GM23248 (cell line): Measurements from ENCODE around the gene MECP2. TPM values are rescaled to one million over a fixed set of nuclear protein-coding genes. Genes with fewer than 3 reads are reported as not detected.
A peak's percentile ranks its signal among the peaks of the same experiment; 100 is the strongest.

Experiments used
- DNase-seq: peaks from one replicate; pipeline ENCODE4 v3.0.0-alpha.2; 2015
- H2AFZ ChIP-seq: fragments of 200-600 bp; sonication (generic); 2 replicates; pipeline ENCODE4 v1.6.1; 2016; ENCODE audit warnings: antibody characterized with exemption
- H3F3A ChIP-seq: fragments of 200-600 bp; sonication (generic); 2 replicates; pipeline ENCODE4 v1.6.1; 2016; ENCODE audit warnings: mild to moderate bottlenecking, antibody characterized with exemption, mixed run types; ENCODE audit not compliant: insufficient read depth
- H3K27ac ChIP-seq: fragments of 200-600 bp; sonication (generic); 2 replicates; pipeline ENCODE4 v1.5.1; 2016; ENCODE audit warnings: mild to moderate bottlenecking
- H3K27me3 ChIP-seq: fragments of 200-600 bp; sonication (generic); replicated peaks from 2 replicates; pipeline ENCODE4 v1.6.1; 2016; ENCODE audit warnings: mild to moderate bottlenecking; ENCODE audit not compliant: insufficient read depth
- H3K36me3 ChIP-seq: fragments of 200-600 bp; sonication (generic); 2 replicates; pipeline ENCODE4 v1.6.1; 2016; ENCODE audit warnings: low read depth, mild to moderate bottlenecking
- H3K4me1 ChIP-seq: fragments of 200-600 bp; sonication (generic); 2 replicates; pipeline ENCODE4 v1.6.1; 2016; ENCODE audit warnings: mild to moderate bottlenecking; ENCODE audit not compliant: insufficient read depth
- H3K4me2 ChIP-seq: fragments of 200-600 bp; sonication (generic); one replicate; pipeline ENCODE4 v1.6.1; 2016; ENCODE audit warnings: mild to moderate bottlenecking; ENCODE audit not compliant: unreplicated experiment
- H3K4me3 ChIP-seq: fragments of 200-600 bp; sonication (generic); 2 replicates; pipeline ENCODE4 v1.5.1; 2016; ENCODE audit warnings: mild to moderate bottlenecking
- H3K79me2 ChIP-seq: fragments of 200-600 bp; sonication (generic); 2 replicates; pipeline ENCODE4 v1.6.1; 2016; ENCODE audit warnings: mild to moderate bottlenecking; ENCODE audit not compliant: insufficient read depth
- H3K9ac ChIP-seq: fragments of 200-600 bp; sonication (generic); 2 replicates; pipeline ENCODE4 v1.6.1; 2016; ENCODE audit warnings: mild to moderate bottlenecking
- H3K9me2 ChIP-seq: fragments of 200-600 bp; sonication (generic); 2 replicates; pipeline ENCODE4 v1.6.1; 2016; ENCODE audit warnings: mixed run types, mild to moderate bottlenecking, moderate library complexity; ENCODE audit not compliant: insufficient read depth
- H3K9me3 ChIP-seq: fragments of 200-600 bp; sonication (generic); one replicate; pipeline ENCODE4 v1.6.1; 2017; ENCODE audit warnings: low read depth
- H4K20me1 ChIP-seq: fragments of 200-600 bp; sonication (generic); 2 replicates; pipeline ENCODE4 v1.6.0; 2016; ENCODE audit not compliant: insufficient read depth
- EZH2 ChIP-seq: fragments of 200-600 bp; sonication (generic); IDR thresholded peaks from 2 replicates; pipeline ENCODE4 v1.6.1; 2018; ENCODE audit warnings: antibody characterized with exemption, mild to moderate bottlenecking; ENCODE audit not compliant: insufficient read depth, poor library complexity, severe bottlenecking
- EZH2phosphoT487 ChIP-seq: fragments of 200-600 bp; sonication (generic); IDR thresholded peaks from 2 replicates; pipeline ENCODE4 v1.6.1; 2018; ENCODE audit warnings: antibody characterized with exemption, moderate library complexity, mild to moderate bottlenecking, low read depth; ENCODE audit not compliant: insufficient read depth
- WGBS, 2 experiments: methylation state at CpG; one replicate each; pipeline ENCODE4 v1.1.6; 2015 to 2017; ENCODE audit warnings: low lambda C conversion rate in 2 of 2, low coverage in 1 of 2; ENCODE audit errors: missing lambda C conversion rate in 2 of 2; 5-methylcytosine and 5-hydroxymethylcytosine counted together
- in situ Hi-C: fragments of 300-500 bp; cut with MboI; formaldehyde crosslinking; loops from 2 replicates; pipeline ENCODE4 v1.15.0; 2020
- polyA plus RNA-seq: library from polyadenylated mRNA; unstranded; fragments of >200 nt; fragmentation: Nextera tagmentation; extraction: Ambion mirVana; gene quantifications from 2 replicates; pipeline ENCODE4 v1.2.1, GENCODE V29; 2016
- total RNA-seq: library from RNA; depleted of rRNA; stranded (reverse); fragments of >200 nt; shearing (Covaris generic); gene quantifications from 2 replicates; pipeline ENCODE4 v1.2.3, GENCODE V29; 2014

Gene MECP2
- total and polyA plus RNA-seq, 2 experiments from 2014 or later, result 10.3 to 16.5 TPM

GRCh38 chrX:154018518-154019060, 78.9 kb downstream of the MECP2 start:
- WGBS, 2 experiments, result 36 to 39% methylated on average over 5 to 10 of the region's 15 CpGs
- no peaks in the 10 kb centered on the region for H3K36me3 ChIP-seq
- peak overlapping the region; percentile 84 for H3K27ac ChIP-seq
- H3F3A ChIP-seq, result peaks cover 12% of the 10 kb centered on the region; the same call in 1 of the 2 replicates
- DNase-seq, result no peak
- H4K20me1 ChIP-seq, result no peaks in the 10 kb centered on the region
- H3K27me3 ChIP-seq, result no peaks in the 10 kb centered on the region
- peak overlapping the region; percentile 85 for H3K4me2 ChIP-seq
- in situ Hi-C loops, result no loop called here
- H2AFZ ChIP-seq, result no peak overlapping the region
- peak overlapping the region; percentile 92 for H3K9ac ChIP-seq
- H3K9me3 ChIP-seq, result no peaks in the 10 kb centered on the region
- H3K79me2 ChIP-seq, result peaks cover 30% of the 10 kb centered on the region
- H3K4me1 ChIP-seq, result peaks cover 20% of the 10 kb centered on the region
- H3K9me2 ChIP-seq, result no peaks in the 10 kb centered on the region
- no peak for TF ChIP-seq EZH2phosphoT487
- TF ChIP-seq EZH2, result no peak
- peak overlapping the region; percentile 74 for H3K4me3 ChIP-seq

GRCh38 chrX:154017766-154018517, 79.6 kb downstream of the MECP2 start:
- no peak for DNase-seq

DNA sequence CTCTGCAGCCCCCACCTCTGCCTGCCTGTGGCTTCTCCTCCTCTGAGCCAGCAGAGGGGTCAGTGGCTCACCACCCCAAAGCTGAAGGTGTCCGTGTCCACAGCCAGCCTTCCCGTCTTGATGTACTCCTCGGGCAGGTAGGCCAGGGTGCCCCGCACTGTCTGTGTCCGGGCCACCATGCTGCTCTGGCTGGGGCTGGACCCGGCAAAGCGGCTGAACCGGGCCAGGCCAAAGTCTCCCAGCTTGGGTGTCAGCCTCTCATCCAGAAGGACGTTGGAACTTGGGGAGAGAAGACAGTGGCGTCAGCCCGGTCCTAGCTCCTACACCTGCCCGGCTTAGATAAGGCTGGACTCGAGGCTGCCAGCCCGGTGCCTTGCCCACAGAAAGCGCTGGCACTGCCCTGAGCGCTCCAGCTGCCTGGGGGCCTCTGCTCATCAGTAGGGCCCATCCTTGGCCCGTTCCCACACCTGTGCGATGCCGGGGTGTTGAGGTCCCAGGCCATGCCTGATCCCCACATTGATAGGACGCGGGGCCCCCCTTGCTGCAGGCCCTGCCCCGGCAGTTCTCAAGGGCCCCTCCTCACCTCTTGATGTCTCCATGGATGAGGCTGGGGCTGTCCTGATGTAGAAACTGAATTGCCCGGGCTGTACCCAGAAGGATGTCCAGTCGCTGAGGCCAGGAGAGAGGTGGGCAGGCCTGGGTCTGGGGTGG, 81.0 kb downstream of the MECP2 start:
- in situ Hi-C loops, result no loop called here
- Histone ChIP-seq H3K4me2 (no peak overlapping the region), H3K27me3 (no peaks in the 10 kb centered on the region), H3K36me3 (no peaks in the 10 kb centered on the region), H2AFZ (no peak overlapping the region), H3K9me3 (no peaks in the 10 kb centered on the region), H3K27ac (no peak overlapping the region), H3F3A (peaks cover 3% of the 10 kb centered on the region; the same call in 1 of the 2 replicates), H3K4me3 (no peak overlapping the region), H3K4me1 (peaks cover 12% of the 10 kb centered on the region), H3K79me2 (peaks cover 26% of the 10 kb centered on the region), H3K9ac (no peak overlapping the region), H3K9me2 (no peaks in the 10 kb centered on the region), H4K20me1 (no peaks in the 10 kb centered on the region)
- no peak for DNase-seq
- 57 to 62% methylated on average over 3 to 15 of the region's 24 CpGs for WGBS, 2 experiments
- TF ChIP-seq EZH2 (no peak), EZH2phosphoT487 (no peak)

More at GRCh38 chrX:154017766-154018517, 79.6 kb downstream of the MECP2 start:
- H3K9me3 ChIP-seq, result no peaks in the 10 kb centered on the region
- H4K20me1 ChIP-seq, result no peaks in the 10 kb centered on the region
- H3K27me3 ChIP-seq, result no peaks in the 10 kb centered on the region
- peaks cover 26% of the 10 kb centered on the region for H3K79me2 ChIP-seq
- peak overlapping the region; percentile 92 for H3K9ac ChIP-seq
- no peak overlapping the region for H3K27ac ChIP-seq
- H3K9me2 ChIP-seq, result no peaks in the 10 kb centered on the region
- H3K4me3 ChIP-seq, result peak overlapping the region; percentile 74; the same call in 1 of the 2 replicates
- TF ChIP-seq EZH2, result no peak
- TF ChIP-seq EZH2phosphoT487, result no peak
- peak overlapping the region; percentile 85 for H3K4me2 ChIP-seq
- no peaks in the 10 kb centered on the region for H3K36me3 ChIP-seq
- 82 to 90% methylated on average over 11 to 23 of the region's 26 CpGs for WGBS, 2 experiments
- peaks cover 20% of the 10 kb centered on the region for H3K4me1 ChIP-seq
- in situ Hi-C loops, result no loop called here
- no peak overlapping the region for H2AFZ ChIP-seq
- H3F3A ChIP-seq, result peaks cover 12% of the 10 kb centered on the region; the same call in 1 of the 2 replicates

GRCh38 chrX:154015581-154016264, 81.8 kb downstream of the MECP2 start:
- Histone ChIP-seq H3K27me3 (no peaks in the 10 kb centered on the region), H3K4me2 (no peak overlapping the region), H4K20me1 (no peaks in the 10 kb centered on the region), H3K79me2 (peaks cover 26% of the 10 kb centered on the region), H3K4me1 (peaks cover 4% of the 10 kb centered on the region), H3K4me3 (no peak overlapping the region), H3K27ac (no peak overlapping the region), H3K9me3 (no peaks in the 10 kb centered on the region), H3K9ac (no peak overlapping the region), H3K36me3 (no peaks in the 10 kb centered on the region), H3F3A (no peaks in the 10 kb centered on the region), H2AFZ (no peak overlapping the region), H3K9me2 (no peaks in the 10 kb centered on the region)
- DNase-seq, result no peak
- WGBS, 2 experiments, result 40 to 70% methylated on average over 5 to 14 of the region's 16 CpGs
- in situ Hi-C loops, result no loop called here
- TF ChIP-seq EZH2phosphoT487, result no peak
- no peak for TF ChIP-seq EZH2
